ENCODE data around the gene TRMT2B. TPM values are rescaled to one million over a fixed set of nuclear protein-coding genes. Genes with fewer than 3 reads are reported as not detected.

Gene TRMT2B
- total RNA-seq, 1 experiment from 2014 or later: 23.9 TPM

DNA sequence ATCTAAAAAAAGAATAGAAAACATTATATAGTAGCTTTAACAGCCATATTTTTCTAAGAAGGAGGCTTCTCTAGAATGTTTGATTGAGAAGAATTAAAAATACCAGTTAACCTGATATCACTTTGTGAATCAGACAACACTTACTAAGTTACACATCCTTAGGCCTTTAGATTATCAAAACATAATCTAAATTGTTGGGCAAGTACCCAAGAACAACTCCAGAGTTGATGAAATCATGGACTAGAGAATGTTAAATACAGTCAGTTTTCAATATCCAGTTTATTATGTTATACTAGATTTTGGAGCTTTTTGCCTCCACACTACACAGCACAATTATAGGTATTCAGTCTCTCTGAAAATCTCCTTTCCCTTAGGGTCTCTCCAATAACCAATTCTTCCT, 42.8 kb downstream of the TRMT2B start:
- no peak for DNase-seq (ENCODE audit: low spot score)

GRCh38 chrX:100999451-100999850, 52.5 kb downstream of the TRMT2B start:
- DNase-seq (ENCODE audit: low spot score): no peak

GRCh38 chrX:100995469-100995868, 56.4 kb downstream of the TRMT2B start:
- DNase-seq (ENCODE audit: low spot score): no peak

DNA sequence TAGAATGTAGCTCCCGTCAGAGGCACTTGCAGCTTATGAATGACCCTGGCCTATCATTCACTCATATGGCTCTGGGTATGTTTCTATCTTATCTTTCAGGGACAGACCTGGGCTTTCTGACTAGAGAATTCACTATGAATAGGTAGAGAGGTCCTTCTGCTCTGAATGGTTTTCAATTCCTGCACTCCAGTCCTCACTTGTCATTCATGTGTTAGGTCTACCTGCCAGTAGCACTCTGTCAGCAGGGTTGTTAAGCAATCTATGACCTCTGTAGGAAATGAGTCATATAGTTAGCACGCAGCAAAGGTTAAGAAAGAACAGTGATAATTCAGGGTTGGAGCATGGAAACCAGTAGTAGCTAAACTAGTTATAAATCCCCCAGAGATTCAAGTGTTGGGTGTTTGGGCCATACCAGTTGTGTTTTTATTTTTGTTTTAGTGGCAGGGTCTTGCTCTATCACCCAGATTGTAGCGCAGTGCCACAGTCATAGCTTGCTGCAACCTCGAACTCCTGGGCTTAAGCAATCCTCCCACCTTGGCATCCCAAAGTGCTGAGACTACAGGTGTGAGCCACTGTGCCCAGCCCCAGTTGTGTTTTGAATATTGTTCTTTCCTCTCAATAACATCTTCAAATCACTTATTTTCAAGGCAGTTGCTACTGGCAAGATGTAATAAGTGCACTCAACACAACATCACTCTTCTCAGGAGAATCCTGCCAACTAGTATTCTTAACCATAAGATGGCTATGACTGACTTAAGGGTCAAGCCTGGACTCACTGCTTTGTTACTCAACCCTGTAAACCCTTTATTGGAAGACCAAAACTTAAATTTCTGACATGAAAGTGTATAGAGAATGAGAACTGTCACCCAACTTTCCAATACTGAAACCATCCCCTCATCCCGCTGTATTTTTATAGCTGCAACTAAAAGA, 57.3 kb downstream of the TRMT2B start:
- peak; percentile 66 for DNase-seq (ENCODE audit: low spot score)

DNA sequence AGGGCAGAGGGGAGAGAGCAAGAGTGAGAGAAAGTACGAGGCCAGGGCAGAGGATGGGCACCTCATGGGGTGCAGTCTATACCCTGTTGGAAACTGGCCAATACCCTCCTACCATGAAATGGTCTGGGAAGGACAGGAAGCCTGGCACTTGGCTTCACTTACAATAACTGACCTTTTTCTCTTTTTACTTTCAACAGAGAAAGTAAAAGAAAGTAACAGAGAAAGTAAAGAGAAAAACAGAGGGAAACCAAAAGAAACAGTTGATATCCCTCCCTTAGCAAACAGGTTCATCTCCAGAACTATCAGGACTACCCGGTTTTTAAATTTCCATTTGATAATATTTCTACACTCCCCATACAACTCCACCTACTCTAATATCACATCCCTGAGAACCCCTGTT, 61.8 kb downstream of the TRMT2B start:
- DNase-seq (ENCODE audit: low spot score): no peak

DNA sequence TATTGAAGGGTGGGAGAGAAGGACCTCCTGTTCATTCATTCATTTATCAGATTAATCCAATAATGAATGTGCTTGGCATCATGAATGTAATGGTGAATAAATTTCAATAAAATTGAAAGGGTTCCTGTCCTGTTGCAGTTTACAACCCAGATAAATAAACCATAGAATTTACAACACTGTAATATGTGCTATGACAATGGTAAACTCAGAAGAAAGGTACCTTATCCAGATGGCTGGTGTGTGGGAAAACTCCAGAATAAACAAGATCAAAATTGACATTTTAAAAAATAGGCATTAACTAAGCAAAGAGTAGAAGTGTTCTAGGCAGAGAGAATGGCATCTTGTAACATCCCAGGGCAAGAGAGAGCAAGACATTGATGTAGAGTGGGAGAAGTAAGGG, 67.1 kb downstream of the TRMT2B start:
- no peak for DNase-seq (ENCODE audit: low spot score)

DNA sequence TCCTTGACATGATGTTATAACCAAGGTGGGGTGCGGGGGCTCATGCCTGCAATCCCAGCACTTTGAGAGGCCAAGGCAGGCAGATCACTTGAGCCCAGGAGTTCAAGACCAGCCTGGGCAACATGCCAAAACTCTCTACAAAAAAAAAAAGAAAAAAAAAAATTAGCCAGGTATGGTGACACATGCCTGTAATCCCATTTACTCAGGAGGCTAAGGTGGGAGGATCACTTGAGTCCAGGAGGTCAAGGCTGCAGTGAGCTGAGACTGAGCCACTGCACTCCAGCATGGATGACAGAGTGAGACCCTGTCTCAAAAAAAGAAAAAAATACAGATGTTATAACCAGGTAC, 70.4 kb downstream of the TRMT2B start:
- peak; percentile 38 for DNase-seq (ENCODE audit: low spot score)

DNA sequence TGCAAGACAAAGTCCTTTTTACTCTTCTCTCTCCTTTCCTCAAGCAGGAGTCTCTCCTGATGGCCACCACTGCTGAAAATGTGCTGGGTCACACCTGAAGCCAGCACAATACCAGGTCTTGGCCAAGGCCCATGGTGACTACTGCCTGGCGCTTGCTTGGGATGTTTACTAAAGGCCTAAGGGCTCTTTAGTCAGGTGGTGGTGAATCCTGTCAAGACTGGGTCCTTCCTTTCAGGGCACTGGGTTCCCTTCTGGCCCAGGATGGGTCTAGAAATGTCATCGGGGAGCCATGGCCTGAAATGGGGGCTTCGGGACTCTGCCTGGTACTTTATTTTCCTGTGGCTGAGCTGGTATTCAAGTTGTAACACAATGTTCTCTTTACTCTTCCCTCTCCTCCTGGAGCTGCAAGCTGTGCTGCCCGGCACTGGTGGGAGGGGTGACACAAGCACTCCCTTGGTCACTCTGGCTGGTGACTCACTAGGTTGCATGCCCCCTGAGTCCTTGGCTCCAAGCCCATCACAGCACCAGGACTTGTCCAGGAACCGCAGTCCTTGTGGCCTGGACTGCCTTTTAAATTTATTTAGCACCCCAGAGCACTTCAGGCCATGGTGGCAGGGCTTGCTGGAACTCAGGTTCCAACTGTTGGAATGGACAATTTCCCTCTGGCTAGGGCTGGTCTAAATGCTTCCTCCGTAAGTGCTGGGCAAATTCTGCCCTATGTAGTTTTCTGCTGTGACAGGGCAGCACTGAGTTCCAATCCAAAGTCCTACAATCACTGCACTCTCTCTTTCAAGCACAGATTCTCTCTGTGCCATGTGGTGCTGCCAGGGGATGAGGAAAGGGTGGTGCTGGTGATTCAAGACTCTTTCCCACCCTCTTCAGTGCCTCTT, 71.1 kb downstream of the TRMT2B start:
- DNase-seq (ENCODE audit: low spot score): peak; percentile 72

GRCh38 chrX:100979881-100980607, 71.9 kb downstream of the TRMT2B start:
- DNase-seq (ENCODE audit: low spot score): peak; percentile 19

- DNase-seq (ENCODE audit: low spot score): no peak
These were observed 75.7 kb downstream of the TRMT2B start for GRCh38 chrX:100976211-100976610.

- DNase-seq (ENCODE audit: low spot score): no peak
These were observed 76.7 kb downstream of the TRMT2B start for GRCh38 chrX:100975212-100975611.

- no peak for DNase-seq (ENCODE audit: low spot score)
These were observed 78.5 kb downstream of the TRMT2B start for GRCh38 chrX:100973411-100973810.

DNA sequence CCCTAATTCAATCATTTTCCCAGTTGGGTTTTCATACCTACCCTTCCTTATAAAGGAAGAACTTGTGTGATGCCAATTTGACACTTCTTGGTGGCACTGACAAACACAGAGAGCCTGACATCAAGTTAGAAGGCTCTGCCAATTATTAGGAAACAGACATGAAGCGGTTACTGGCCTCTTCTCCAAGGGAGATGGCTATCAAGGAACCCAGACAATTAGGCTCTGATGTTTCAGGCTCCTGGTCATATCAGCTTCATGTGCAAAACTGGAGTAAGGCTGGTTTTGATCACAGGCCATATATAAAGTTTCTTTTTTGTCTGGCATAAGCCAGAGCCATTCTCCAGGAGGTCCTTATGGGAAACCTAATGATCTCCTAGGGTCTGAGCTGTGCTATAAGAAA, 82.0 kb downstream of the TRMT2B start:
- no peak for DNase-seq (ENCODE audit: low spot score)

- DNase-seq (ENCODE audit: low spot score): no peak
These were observed 82.5 kb downstream of the TRMT2B start, which contains the start of gene ARL13A for GRCh38 chrX:100969408-100969807. TSS of gene ARL13A (plus strand) at chrX:100969708. CDS start at chrX:100973690, 3,982 bp downstream.

GRCh38 chrX:100964362-100964761, 87.5 kb downstream of the TRMT2B start:
- no peak for DNase-seq (ENCODE audit: low spot score)

DNA sequence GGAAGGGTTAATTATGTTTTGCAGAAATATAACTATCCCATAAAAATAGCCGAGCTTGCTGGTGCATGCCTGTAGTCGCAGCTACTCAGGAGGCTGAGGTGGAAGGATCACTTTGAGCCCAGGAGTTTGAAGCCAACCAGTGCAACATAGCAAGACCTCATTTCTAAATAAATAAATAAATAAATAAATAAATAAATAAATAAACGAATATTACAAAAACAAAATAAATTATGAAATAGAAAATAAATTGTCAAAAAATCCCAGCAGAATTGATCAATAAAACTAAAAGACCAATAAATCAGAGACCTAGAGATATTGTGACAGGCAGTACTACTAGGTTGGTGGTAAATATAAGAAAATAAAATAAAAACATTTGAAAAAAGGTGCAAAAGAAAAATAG, 89.1 kb downstream of the TRMT2B start:
- DNase-seq (ENCODE audit: low spot score): no peak

Other genes starting within 250 kb of the TRMT2B start
- gene CSTF2, start 231.7 kb downstream of the TRMT2B start, total RNA-seq (2014; rRNA removed; shearing (Covaris generic)): 63.9 and 70.6 TPM in 2 replicates
- 14.6 and 17.7 TPM in 2 replicates for gene NOX1, start 177.8 kb downstream of the TRMT2B start, total RNA-seq (2014; rRNA removed; shearing (Covaris generic))
- 2.7 and 4.6 TPM in 2 replicates for gene XKRX, start 123.2 kb downstream of the TRMT2B start, total RNA-seq (2014; rRNA removed; shearing (Covaris generic))
- gene ARL13A, start 82.4 kb downstream of the TRMT2B start, total RNA-seq (2014; rRNA removed; shearing (Covaris generic)): not detected in 2 replicates
- gene TMEM35A, start 26.8 kb upstream of the TRMT2B start, total RNA-seq (2014; rRNA removed; shearing (Covaris generic)): not detected in 2 replicates
- gene CENPI, start 46.1 kb upstream of the TRMT2B start, total RNA-seq (2014; rRNA removed; shearing (Covaris generic)): 11.5 and 13.2 TPM in 2 replicates
- gene DRP2, start 167.7 kb upstream of the TRMT2B start, total RNA-seq (2014; rRNA removed; shearing (Covaris generic)): 0.05 and 0.13 TPM in 2 replicates
- not detected in 2 replicates for gene TAF7L, start 239.2 kb upstream of the TRMT2B start, total RNA-seq (2014; rRNA removed; shearing (Covaris generic))